HG03060 (cell line): ENCODE results near the gene PLCXD3.

ENCODE experiments used
- ATAC-seq: cut with Tn5 transposase; IDR thresholded peaks from one replicate; pipeline ENCODE4 v1.9.1; 2021; ENCODE audit warnings: low read depth, moderate number of reproducible peaks; ENCODE audit not compliant: unreplicated experiment

The PLCXD3 gene, protein sequence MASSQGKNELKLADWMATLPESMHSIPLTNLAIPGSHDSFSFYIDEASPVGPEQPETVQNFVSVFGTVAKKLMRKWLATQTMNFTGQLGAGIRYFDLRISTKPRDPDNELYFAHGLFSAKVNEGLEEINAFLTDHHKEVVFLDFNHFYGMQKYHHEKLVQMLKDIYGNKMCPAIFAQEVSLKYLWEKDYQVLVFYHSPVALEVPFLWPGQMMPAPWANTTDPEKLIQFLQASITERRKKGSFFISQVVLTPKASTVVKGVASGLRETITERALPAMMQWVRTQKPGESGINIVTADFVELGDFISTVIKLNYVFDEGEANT

DNA sequence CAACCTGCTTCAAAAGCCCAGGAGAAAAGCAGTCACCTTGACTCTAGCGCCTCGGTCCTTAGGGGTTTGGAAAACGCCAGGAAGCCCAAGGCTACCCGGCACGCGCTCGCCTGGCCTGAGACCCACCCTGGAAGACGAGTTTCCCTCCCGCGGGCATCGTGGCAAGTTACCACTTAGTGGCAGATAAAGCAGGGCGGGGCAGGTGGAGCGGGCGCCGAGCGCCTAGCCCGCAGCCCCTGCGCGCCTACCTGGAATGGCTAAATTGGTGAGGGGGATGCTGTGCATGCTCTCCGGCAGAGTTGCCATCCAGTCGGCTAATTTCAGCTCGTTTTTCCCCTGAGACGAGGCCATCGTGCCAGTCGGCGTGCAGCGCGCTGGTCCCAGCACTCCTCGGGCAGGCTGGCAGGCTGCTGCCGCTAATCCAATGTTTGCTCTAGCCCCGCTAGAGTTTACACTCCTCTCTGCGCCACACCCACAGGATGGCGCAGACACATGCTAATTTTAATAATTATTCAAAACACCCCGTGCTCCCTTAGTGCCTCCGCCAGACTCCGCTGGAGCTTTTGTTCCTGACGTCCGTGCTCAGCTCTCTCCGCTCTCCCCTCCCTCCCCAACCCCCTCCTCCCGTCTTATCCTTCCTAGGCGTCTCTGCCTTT lies at the start of gene PLCXD3:
PLCXD3 (minus strand) TSS at position 426 of the 656 bp plus-strand sequence; CDS start at position 351, 75 bp downstream.
- no peak for ATAC-seq

DNA sequence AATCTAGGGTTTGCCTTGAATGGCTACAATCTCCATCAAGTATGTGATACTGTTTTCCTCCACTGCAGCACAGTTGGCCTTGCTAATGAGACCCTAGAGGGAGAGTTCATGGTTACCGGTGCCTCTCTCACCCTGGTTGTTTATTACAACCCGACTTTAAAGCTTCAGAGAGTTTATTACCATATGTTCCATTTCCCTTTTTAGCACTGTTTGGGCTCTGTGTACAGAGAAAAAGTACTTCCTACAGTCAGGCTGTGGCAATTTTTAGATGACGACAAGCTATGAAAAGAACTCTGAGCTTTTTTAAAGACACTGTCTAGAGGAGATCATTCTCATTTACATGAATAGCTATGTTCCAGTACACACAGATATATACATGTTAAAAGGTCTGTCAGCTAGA lies 48.8 kb upstream of the PLCXD3 start:
- ATAC-seq: no peak

DNA sequence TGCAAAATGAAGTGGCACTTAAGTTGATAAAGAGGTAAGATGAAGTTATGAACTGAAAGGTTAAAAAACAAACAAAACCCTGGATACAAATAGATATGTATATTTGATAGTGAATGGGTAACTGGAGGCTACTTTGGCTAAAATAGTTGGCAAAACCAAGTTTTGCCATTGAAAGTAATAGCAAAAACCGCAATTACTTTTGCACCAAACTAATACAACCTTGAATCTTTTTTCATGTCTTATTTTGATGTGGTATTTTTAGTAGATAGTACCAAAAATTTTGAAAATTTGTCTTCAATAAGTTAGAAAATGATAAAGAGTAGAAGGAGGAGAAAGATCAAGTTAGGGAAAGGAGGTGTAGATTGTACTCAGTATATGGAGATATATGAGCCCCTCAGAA lies 47.9 kb upstream of the PLCXD3 start:
- no peak for ATAC-seq

DNA sequence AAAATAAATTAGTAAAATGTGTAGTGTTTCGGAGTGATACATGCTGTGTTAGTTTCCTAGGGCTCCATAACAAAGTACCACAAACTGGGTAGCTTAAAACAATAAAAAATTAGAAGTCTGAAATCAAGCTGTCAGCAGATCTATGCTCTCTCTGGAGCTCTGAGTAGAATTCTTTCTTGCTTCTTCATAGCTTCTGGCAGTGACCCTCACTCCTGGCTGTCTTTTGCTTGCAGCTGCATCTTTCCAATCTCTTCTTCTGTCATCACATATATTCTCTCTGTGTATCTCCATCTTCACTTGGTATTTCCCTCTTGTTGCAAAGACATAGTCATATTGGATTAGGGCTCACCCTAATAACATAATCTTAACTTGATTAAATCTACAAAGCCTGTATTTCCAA lies 37.6 kb upstream of the PLCXD3 start:
- ATAC-seq: no peak

DNA sequence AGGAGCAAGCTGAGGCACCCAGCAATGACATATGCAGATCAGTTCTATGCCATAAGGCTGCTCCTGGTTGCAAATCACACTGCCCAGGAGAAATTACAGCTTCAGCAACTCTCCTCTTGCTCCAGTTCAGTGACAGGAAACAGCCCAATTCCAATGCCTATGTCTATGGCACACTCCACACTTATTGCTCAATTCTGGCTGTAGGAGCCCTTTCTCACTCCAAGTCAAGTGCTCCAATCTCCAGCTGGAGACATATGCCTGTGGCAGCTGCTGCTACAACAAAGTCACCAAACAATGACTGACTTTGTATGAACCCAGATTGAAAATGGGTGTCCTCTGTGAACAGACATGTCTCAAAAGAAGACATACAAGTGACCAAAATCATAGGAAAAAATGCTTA lies 31.8 kb upstream of the PLCXD3 start:
- ATAC-seq: no peak

DNA sequence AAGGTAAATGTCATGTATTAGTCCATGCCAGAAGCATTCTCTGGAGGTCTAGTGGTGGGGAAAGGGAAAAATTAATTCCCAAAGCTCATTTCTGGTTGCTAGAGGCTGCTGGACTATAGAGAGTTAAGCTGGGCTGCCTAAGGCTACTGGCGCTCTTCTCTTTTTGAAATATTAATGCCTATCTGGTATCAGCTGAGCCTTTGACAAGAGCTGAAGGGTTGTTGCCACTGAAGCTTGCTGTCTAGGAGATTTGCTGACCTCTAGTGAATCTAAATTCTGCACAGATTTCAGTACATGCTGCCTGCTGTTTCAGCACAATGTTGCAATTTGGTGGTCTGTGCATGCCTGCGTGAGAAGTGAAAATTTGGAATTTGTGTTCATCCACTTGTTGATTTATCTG lies 29.1 kb upstream of the PLCXD3 start:
- no peak for ATAC-seq

DNA sequence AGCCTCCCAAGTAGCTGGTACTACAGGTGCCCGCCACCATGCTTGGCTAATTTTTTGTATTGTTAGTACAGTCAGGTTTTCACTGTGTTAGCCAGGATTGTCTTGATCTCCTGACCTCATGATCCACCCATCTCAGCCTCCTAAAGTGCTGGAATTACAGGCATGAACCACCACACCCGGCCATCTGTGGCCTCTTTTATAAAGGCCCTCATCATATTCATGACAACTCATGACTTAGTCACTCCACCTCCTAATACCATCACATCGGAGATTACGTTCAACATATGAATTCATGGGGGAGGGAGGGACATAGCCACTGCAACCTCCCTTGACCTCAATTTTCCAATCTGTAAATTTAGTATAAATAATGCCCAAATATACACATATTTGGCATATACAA lies 27.2 kb upstream of the PLCXD3 start:
- no peak for ATAC-seq

DNA sequence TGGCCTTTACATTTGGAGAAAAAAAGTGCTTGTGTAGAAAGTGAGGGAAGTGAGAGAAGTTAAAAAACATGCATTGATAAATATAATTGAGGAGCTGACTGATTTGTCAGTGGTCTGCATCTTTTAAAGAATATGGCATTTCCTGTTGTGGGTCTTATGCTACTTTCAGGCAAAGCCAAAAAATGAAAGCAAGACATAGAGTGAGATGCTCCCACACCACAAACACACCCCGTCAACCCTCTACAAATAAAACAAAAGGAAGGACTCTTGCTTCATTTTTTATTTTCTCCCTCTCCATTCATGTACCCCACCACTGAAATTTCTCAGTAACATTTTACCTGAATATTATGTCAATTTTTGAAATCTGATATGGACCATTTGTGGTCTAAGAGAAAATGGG lies 22.1 kb upstream of the PLCXD3 start:
- ATAC-seq: no peak

DNA sequence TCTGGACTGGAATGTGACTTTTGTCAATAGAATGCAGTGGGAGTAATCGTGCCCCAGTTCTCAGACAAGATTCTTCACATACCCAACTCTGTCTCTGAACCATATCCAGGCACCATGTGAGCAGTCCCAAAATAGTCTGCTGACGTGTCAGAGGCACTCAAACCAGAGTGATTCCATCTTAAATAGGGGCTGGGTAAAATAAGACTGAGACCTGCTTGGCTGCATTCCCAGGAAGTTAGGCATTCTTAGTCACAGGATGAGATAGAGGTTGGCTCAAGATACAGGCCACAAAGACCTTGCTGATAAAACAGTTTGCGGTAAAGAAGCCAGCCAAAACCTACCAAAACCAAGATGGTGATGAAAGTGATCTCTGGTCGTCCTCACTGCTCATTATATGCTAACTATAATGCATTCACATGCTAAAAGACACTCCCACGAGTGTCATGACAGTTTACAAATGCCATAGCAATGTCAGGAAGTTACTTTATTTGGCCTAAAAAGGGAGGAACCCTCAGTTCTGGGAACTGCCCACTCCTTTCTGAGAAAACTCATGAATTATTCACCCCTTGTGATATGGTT lies 16.9 kb upstream of the PLCXD3 start:
- no peak for ATAC-seq

DNA sequence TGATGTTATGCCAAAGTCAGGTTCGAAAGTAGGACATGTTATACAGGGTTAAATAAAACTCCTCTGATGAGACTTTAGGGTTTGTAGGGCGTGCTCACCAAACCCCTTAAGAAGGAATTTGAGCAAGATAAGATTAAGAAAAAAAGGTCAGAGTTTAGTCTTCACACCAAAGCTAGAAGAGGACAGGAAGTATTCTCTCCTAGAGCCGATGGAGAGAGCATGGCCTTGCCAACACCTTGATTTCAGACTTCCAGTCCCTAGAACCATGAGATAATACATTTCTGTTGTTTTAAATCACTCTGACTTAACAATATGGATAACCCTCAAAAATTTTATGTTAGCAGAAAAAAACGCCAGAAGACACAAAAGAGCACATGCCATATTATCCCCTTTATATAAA lies 16.3 kb upstream of the PLCXD3 start:
- ATAC-seq: no peak

DNA sequence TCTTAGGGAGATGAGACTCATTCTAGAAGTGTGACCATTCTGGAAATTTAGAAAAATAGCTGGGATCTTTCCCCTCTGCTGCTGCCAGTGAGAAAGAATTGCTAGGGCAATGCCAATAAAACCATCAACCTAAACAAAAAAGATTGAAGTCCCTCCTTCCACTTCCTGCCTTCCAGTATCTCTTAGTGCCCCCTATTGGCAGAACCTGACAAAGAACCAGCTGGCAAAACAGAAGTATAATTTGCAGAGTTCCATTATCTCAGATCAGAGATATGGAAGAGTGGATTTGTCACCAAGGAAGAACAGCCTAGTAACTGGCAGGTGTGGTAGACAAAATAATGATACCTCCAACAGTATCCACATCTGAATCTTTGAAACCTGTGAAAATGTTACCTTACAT lies 13.8 kb upstream of the PLCXD3 start:
- ATAC-seq: no peak

DNA sequence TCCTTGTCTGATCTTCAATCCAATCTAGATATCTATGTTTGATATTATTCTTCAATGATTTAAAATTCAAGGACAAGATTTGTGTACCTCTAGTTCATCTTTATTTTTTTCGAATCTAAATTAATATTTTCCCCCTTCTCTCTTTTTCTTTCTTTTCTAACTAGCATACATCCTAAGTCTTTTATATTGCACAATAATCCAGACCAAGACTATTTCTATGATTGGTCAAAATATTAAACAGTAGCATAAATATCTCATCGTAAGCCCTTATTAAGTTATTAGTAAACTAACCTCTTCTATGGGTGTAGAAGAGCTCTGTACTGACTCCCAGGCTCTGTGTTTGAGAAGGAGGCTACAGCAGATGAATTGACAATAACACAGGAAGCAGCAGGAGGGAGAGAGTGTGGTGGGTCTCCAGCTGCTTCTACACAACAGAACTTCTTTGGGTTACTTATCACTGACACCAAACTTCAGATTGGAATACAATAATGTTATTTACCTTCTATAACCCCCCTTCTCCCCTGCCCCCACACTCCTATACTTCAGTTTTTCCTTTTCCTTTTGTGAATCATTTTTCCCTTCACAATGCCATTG lies 11.9 kb upstream of the PLCXD3 start:
- no peak for ATAC-seq

DNA sequence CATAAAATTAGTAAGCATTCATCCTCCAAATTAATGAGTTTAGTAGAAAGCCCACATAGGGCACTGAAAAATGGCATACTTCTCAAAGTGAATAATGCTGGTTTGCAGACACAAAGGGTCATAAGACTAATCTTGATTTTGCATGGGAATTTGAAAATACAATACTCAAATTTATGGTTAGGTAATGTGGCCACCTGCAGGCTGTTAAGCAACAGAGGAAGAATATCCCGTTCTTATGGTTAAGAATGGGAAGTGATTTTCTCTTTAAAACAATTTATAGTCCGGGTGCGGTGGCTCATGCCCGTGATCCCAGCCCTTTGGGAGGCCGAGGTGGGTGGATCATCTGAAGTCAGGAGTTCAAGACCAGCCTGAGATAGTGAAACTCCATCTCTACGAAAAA lies 9.4 kb upstream of the PLCXD3 start:
- no peak for ATAC-seq

DNA sequence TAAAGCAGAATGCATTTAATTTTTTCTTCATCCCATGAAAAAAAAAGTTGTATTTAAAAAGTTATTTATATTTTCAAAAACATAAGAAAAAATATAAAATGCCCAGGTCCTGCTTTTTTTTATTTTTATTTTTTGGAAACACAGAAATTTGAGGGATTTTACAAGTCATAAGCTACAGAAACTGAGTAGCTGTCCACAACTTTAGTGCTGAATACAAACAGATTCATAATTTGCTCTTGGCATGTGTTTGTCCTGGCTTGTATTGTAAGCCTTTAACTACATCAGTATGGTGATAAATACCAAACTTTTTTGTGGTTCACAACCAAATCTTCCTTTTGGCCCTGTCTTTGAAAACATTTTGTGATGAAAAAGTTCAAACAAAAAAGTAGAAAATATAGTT lies 7.5 kb upstream of the PLCXD3 start:
- no peak for ATAC-seq

DNA sequence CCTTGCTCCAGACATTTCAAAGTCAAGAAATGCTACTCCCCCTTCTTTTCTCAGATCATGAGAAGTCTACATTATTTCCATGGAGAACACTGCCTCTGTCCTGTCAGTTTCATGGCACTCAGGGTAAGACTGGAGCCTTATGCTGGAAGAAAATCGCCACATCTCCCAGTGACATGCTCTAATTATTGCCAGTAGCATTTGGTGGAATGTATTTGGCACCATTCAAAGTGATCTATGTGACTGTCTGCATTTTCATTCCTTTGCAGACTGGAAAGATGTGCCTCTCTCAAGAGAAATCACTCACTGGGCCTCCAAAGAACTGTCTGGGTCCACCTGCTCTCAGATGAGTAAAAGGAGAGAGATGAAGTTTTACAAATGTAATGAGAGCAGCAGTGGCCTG lies 840 bp upstream of the PLCXD3 start:
- ATAC-seq: no peak

DNA sequence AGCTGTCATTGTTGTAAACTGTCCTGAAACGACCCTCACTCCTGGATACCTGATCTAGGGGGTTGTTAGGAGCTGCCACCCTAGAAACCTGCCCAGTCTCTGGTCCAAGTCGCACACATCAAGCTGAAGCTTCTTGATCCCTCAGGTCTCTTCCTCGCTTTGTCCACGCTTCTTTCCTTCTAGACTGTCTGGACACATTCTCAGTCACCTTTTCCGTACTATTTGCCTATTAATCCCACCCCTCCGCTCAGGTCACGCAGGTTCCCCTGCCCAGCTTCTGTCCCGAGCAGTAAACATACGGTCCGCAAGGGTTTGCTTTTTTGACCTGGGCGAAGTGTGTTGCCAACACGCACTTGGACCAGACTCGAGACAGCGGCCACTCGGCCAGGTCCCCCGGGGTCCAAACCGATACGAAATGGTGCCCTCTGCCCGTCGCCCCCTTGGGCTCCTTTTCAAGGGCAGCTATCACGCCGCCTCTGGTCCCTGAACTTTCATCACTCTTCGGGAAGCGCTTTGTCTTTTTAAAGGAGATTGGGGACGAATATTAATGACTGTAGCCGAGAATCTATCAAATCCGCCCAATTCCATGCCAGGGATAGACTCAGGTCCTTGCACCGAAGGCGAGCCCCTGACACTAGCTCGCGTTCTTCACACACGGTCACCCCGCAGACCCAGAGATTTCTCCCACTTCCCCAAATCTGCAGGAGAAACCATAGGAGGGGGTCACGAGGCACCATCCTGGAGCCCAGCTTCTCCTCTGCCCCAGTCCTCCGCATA lies 814 bp downstream of the PLCXD3 start:
- no peak for ATAC-seq

DNA sequence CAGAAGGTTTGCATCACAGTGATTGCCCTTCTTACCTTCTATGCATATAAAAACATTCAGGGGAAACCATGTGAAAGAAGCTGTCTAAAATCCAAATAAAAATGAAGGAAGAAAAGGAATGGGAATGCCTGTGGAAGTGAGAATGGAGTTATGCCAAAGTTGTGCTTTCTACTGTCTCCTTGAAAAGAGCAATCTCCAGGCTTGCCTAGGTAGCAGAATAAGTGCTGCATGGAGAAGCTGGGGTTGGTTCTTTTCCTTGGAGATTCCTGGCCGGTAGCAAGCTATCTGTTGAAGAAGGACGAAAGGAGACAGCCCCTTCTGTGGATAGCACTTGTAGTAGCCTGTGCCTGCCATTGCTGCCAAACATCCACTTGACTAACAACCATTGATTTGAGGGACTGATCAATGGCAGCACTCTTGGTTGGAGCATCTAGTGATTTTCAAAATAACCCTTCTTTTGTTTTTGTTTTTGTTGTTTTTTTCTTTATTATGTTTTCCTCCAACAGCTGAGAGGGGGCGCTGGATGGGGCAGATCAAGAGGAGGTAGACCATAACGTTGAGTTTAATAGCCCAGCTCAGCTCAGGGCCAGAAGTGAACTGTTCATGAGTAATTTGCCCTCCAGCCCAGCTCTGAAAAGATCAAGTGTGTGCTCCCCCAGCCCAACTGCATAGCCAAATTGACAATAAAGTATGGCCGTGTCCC lies 1.6 kb downstream of the PLCXD3 start:
- no peak for ATAC-seq

DNA sequence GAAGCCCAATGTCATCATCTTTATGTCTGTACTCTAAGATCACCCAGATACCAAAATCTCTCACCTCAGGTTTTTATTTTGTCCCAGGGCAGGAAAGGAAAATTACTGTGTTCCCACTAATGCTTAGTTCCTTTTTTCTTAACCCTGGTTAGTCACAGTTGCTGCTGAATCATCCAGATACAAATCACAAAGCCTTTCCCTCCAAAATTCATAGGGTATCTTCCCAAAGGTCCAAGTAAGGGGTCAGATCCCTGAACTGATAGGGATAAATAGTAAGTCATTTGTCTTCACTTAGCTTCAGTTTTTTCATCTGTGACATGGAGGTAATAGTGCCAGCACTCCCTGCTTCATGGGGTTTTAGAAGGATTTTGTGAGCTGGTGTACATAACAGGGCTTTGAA lies 2.2 kb downstream of the PLCXD3 start:
- no peak for ATAC-seq

DNA sequence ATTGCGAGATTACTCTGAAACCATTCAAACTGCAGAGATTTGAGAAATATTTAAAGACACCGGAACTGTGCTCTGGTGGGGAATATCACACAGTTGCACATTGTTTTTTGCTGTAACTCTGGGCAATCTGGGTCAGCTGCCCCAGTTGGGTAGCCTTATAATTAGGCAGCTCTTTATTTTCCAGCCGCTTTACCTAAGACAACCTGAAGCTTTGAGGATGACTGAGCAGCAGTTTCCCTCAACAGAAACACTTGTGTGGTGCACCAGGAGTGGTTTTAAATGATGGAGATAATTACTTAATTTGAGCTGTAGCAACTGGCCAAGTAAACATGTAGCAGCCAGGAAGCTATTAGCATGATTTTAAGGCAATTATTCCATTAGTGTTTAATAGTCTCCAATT lies 2.9 kb downstream of the PLCXD3 start:
- no peak for ATAC-seq

DNA sequence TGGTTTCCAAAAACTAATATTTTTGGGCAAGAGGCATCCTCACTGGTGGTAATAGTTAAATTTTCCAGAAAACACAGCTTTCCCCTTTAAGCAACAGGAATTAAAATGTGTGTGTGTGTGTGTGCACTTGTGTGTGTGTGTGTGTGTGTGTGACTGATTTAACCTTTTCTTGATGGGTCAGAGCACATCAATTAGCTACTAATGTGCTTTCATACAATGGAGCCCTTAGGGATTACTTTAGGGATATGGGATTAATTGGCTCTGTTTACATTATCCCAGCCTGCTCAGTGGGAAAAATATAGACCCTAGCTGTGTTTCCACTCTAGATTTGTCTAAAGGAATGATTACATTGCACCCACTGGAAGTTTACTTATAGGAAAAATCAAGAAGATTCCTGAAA lies 6.5 kb downstream of the PLCXD3 start:
- ATAC-seq: no peak
